HT-29 (cell line): Measurements from ENCODE around the gene PRKCQ. TPM values are rescaled to one million over a fixed set of nuclear protein-coding genes. Genes with fewer than 3 reads are reported as not detected.
"Not testable (repeated sequence)": the region's sequence is repeated elsewhere in the genome, so short reads cannot be mapped to it uniquely, and the experiment has no call there.

Experiments used
- DNase-seq: peaks from one replicate; pipeline ENCODE4 v3.0.0-alpha.2; 2015; ENCODE audit warnings: low spot score
- total RNA-seq: library from RNA; depleted of rRNA; stranded (reverse); fragments of >200 nt; shearing (Covaris generic); gene quantifications from 2 replicates; pipeline ENCODE4 v1.2.3, GENCODE V29; 2014

The PRKCQ gene
- total RNA-seq, 1 experiment from 2014 or later: 0.03 TPM

GRCh38 chr10:6493521-6494441 is 86.3 kb downstream of the PRKCQ start:
- no peak for DNase-seq

GRCh38 chr10:6492896-6493295 is 87.2 kb downstream of the PRKCQ start:
- no peak for DNase-seq

- no peak for DNase-seq
Measured at GRCh38 chr10:6491841-6492609, 88.1 kb downstream of the PRKCQ start.

- DNase-seq: no peak
Measured at GRCh38 chr10:6490614-6491013, 89.5 kb downstream of the PRKCQ start.

- DNase-seq: no peak
Measured at GRCh38 chr10:6487920-6488319, 92.2 kb downstream of the PRKCQ start.

GRCh38 chr10:6486309-6486708 is 93.8 kb downstream of the PRKCQ start:
- DNase-seq: no peak

GRCh38 chr10:6482737-6483357 is 97.2 kb downstream of the PRKCQ start:
- DNase-seq: no peak

GRCh38 chr10:6478722-6479121 is 101.4 kb downstream of the PRKCQ start:
- DNase-seq: no peak

- DNase-seq: no peak
Measured at GRCh38 chr10:6476989-6477388, 103.1 kb downstream of the PRKCQ start.

GRCh38 chr10:6474871-6475270 is 105.2 kb downstream of the PRKCQ start:
- DNase-seq: no peak

GRCh38 chr10:6473901-6474370 is 106.1 kb downstream of the PRKCQ start:
- no peak for DNase-seq

- no peak for DNase-seq
Measured at GRCh38 chr10:6473430-6473829, 106.6 kb downstream of the PRKCQ start.

GRCh38 chr10:6472710-6473005 is 107.4 kb downstream of the PRKCQ start:
- not testable (repeated sequence) for DNase-seq

GRCh38 chr10:6470894-6471618 is 109.0 kb downstream of the PRKCQ start:
- DNase-seq: no peak

GRCh38 chr10:6469661-6470060 is 110.4 kb downstream of the PRKCQ start:
- no peak for DNase-seq

GRCh38 chr10:6465854-6466601 is 114.0 kb downstream of the PRKCQ start:
- no peak for DNase-seq

- no peak for DNase-seq
Measured at GRCh38 chr10:6465437-6465836, 114.6 kb downstream of the PRKCQ start.

- no peak for DNase-seq
Measured at GRCh38 chr10:6464862-6465430, 115.1 kb downstream of the PRKCQ start.

- DNase-seq: no peak
Measured at GRCh38 chr10:6463366-6463765, 116.7 kb downstream of the PRKCQ start.

- no peak for DNase-seq
Measured at GRCh38 chr10:6461961-6462360, 118.1 kb downstream of the PRKCQ start.
